GM20431 (cell line): ENCODE measurements around the gene HERC5.

Experiments
- in situ Hi-C: fragments of 300-500 bp; cut with MseI, MboI; formaldehyde crosslinking; loops from one replicate; pipeline ENCODE4 v1.15.0; 2020; ENCODE audit warnings: low sequenced_read_pairs; ENCODE audit not compliant: unreplicated experiment

Gene HERC5

GRCh38 chr4:88516746-88517145 lies 59.8 kb downstream of the HERC5 start:
- in situ Hi-C loops, result loop anchor here (10.0 to 25.0 kb wide), 2 partner anchors 302 to 479 kb away; no protein-coding TSS in a partner anchor

DNA sequence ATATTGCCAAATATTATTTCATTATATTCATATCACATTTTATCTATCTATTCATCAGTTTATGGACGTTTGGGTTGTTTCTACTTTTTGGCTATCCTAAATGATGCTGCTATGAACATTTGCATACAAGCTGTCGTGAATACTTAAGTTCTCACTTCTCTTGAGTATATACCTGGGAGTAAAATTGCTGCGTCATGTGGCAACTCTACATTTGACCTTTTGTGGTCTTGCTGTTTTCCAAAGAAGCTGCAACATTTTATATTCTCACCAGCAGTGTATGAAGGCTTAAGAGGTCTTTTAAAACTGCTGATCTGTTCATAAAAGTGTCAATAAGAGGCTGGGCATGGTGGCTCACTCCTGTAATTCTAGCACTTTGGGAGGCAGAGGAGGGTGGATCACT lies 60.9 kb downstream of the HERC5 start:
- in situ Hi-C loops, result loop anchor here (10.0 to 25.0 kb wide), 2 partner anchors 303 to 481 kb away; no protein-coding TSS in a partner anchor

- in situ Hi-C loops, result loop anchor here (10.0 to 25.0 kb wide), 2 partner anchors 304 to 482 kb away; no protein-coding TSS in a partner anchor
These were observed 62.0 kb downstream of the HERC5 start for GRCh38 chr4:88518911-88519310.

- in situ Hi-C loops, result loop anchor here (25.0 kb wide), 1 partner anchor 486 kb away; no protein-coding TSS in a partner anchor
These were observed 65.9 kb downstream of the HERC5 start for GRCh38 chr4:88522702-88523324.

DNA sequence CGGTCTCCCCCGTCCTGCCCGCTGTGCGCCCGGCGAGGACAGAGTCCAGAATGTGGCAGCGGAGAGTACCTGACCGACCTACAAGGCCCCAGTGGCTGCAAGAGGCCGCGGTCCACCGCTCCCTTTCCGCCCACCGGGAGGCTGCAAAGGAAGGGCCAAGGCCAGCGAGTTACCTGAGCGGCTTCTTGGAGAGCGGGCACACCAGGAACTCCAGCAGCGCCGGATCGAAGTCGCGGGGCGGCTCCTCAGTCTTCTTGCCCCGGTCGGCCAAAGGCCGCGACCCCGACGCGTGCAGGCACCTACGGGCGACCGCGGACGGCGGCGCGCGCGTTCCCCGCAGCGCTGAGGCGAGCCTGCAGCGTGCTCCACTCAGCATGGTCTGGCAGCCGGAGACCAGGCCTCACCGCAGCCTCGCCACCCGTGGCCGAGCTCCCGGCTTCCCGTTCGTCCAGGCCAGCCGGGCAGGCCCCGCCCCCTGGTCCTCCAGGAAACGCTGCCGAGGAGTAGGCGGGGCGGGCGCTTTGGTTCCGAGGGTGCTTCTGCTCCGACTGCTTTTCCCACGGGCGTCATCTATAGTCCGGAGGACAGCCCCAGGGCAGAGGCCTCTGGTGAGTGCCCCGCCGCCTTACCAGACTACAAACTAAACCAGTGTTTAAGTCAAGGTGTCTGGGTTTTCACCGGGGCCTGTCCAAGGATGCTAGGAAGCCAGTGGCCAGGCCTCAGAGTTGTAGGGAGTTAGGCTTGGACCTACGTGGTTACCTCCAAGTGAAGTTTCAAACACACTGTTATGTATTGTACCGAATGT lies 66.6 kb downstream of the HERC5 start, which contains the start of gene PYURF:
PYURF (minus strand) TSS at position 452 of the 805 bp plus-strand sequence; CDS start at position 376, 76 bp downstream.
- in situ Hi-C loops, result loop anchor here (25.0 kb wide), 1 partner anchor 486 kb away; no protein-coding TSS in a partner anchor

DNA sequence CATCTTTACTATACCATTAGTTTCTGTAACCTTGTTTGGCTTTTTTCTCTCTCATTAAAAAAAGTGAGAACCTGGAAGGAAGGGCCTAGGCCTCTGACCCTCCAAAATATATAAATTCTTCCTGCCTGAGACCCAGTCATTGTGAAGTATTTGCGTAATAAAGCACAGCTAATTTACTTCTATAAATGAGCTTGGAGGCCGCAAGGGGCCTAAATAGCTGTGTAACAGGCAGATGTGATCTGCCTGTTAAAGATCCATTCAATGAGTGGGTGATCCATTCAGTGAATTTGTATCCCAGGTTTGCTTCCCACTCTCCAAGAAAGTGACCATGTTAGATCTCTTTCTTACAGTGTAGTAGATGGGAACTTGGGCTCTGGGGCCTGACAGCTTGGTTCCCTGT lies 67.3 kb downstream of the HERC5 start:
- in situ Hi-C loops, result loop anchor here (25.0 kb wide), 1 partner anchor 487 kb away; no protein-coding TSS in a partner anchor

GRCh38 chr4:88526221-88526815 lies 69.4 kb downstream of the HERC5 start:
- in situ Hi-C loops, result loop anchor here (25.0 kb wide), 2 partner anchors 136 to 511 kb away; no protein-coding TSS in a partner anchor

DNA sequence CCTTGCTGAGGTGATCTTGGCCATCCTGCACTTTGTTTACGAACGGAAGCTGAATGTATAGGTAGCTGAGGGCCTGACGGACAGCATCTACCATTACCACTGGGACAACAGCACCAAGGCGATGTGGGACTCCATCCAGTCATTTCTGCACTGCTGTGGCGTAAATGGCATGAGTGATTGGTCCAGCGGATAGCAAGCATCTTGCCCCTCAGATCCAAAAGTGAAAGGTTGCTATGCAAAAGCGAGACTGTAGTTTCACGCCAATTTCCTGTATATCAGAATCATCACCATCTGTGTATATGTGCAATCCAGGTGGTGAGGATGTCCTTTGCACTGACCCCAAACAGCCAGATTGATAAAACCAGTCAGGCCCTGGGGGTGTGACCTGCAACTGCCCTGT lies 70.9 kb downstream of the HERC5 start:
- in situ Hi-C loops, result loop anchor here (25.0 kb wide), 2 partner anchors 135 to 510 kb away; no protein-coding TSS in a partner anchor

- in situ Hi-C loops, result loop anchor here (25.0 kb wide), 2 partner anchors 133 to 508 kb away; no protein-coding TSS in a partner anchor
These were observed 71.9 kb downstream of the HERC5 start for GRCh38 chr4:88528861-88529260.

GRCh38 chr4:88531549-88531948 lies 74.6 kb downstream of the HERC5 start:
- in situ Hi-C loops, result loop anchor here (25.0 kb wide), 2 partner anchors 131 to 506 kb away; no protein-coding TSS in a partner anchor

DNA sequence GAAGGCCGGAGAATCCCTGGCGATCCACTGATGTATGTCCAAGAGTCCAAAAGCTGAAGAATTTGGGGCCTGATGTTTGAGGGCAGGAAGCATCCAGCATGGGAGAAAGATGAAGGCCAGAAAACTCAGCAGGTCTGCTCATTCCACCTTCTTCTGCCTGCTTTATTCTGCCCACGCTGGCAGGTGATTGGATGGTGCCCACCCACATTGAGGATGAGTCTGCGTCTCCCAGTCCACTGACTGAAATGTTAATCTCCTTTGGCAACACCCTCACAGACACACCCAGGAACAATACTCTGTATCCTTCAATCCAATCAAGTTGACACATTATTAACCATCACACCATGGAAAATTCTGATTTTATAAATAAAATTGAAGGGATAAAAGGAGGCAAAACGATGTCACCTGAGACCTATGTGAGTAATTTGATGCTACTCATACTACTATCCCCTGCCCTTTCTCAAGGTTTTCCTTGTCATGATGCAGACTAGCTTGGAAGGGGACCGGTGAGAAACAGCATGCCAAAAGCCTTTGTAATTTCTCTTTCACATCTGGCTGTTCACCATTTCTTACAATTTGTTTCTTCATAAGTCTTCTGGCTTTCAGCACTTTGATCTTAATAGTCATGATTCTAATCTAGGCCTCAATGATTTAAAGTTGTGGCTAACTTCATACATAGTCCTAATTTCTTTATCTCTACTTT lies 76.3 kb downstream of the HERC5 start:
- in situ Hi-C loops, result loop anchor here (25.0 kb wide), 2 partner anchors 129 to 504 kb away; no protein-coding TSS in a partner anchor

DNA sequence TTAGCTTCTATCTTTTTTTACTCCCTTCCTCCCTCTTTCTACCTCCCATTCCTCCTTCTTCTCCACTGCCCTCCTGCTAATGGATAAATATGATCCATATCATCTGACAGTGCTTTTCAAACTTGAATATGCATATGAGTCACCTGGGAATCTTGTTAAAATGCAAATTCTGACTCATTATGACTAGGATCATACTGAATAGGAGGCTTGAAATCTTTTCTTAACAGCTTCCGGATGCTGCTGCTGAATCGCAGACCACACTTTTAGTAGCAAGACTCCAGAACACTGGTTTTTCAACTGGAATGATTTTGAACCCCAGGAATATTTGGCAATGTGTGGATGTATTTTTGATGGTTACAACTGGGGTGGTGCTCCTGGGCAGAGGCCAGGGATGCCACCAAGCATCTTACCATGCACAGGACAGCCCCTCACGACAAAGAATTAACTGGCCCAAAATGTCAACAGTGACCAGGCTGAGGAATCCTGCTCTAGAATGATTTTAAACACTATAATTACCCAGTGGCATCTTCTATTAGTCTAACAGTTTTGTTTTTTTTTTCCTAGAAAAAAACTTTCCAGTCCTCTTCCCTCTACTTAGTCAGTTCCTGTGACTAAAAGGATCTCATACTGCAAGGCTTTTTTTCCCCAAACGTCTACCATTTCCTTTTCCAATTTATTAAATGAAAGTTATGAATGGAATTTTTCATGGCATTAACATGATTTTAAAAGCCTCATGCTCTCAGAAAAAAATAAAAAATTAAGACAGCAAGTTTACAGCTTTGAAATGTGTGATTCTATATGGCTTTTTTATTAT lies 77.2 kb downstream of the HERC5 start:
- in situ Hi-C loops, result loop anchor here (25.0 kb wide), 2 partner anchors 128 to 503 kb away; no protein-coding TSS in a partner anchor

DNA sequence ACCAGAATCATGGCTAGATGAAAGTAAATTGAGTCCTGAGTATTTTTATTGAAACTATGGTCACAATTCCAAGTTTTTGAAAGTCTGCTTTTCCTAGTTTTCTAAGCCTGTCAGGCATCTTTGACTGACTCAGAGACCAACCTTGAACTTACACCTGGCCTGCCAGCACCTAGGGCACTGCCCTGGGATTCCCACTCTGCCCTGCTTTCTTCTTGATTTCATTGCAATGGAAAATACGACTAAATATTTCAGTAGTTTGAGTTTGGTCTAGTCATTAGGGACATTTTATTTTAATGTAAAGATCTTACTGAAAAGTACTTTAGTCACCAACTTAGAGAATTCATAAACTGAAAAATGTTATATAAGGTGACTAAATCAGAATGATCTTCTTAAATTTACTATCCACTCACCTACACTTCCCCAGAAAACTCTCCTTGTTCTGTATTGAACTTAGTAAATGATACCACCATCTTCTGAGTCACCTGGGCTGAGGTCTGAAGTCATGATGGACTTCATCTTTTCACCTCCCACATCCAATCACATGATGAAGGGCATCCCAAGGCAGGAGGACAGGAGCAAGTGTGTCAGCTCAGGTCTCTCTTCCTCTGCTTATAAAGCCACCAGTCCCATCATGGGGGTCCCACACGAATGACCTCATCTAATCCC lies 78.3 kb downstream of the HERC5 start:
- in situ Hi-C loops, result loop anchor here (25.0 kb wide), 2 partner anchors 127 to 502 kb away; no protein-coding TSS in a partner anchor

- in situ Hi-C loops, result loop anchor here (25.0 kb wide), 2 partner anchors 125 to 500 kb away; no protein-coding TSS in a partner anchor
These were observed 80.8 kb downstream of the HERC5 start for GRCh38 chr4:88537709-88538108.

- in situ Hi-C loops, result loop anchor here (25.0 kb wide), 2 partner anchors 123 to 498 kb away; no protein-coding TSS in a partner anchor
These were observed 82.6 kb downstream of the HERC5 start for GRCh38 chr4:88539322-88540068.

DNA sequence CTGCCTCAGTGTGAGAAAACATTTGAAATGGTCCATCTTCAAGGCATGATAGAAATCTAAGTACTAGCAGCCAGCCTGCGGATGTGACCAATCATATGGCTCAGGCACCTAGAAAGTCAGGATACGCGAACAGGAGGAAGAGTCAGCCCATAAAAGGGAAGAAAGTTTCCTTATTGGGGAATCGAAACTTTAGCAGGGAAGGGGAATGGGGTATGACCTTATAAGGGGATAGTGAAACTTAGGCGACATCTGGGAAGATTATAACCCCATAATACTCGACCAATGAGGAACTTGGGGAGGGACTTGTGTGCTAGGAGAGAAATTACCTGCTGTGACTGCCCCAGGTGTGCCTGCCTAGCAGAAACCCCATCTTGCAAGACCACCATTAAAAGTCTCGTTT lies 92.9 kb downstream of the HERC5 start:
- in situ Hi-C loops, result loop anchor here (25.0 kb wide), 2 partner anchors 112 to 487 kb away; no protein-coding TSS in a partner anchor
